Measurements from ENCODE around the gene COL28A1.

Gene COL28A1

DNA sequence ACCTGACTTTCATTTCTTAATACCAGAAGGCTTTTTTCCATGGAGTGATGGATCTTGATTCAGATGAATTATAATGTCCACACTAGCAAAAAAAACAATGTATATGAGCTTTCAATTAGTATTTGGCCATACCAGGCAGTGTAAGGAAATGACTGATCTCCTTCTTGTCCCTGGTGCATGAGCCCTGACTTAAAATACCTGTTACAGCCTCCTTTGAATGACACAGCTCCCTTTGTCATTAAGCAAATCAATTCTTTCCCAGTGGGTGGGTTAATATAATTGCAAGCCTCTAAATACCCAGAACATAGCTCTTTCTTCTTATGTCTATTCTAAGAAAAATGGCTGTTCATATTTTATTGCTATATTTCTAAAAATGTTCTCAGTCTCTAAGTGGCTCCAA, 188.6 kb downstream of the COL28A1 start:
- TF ChIP-seq, protein P1, sequence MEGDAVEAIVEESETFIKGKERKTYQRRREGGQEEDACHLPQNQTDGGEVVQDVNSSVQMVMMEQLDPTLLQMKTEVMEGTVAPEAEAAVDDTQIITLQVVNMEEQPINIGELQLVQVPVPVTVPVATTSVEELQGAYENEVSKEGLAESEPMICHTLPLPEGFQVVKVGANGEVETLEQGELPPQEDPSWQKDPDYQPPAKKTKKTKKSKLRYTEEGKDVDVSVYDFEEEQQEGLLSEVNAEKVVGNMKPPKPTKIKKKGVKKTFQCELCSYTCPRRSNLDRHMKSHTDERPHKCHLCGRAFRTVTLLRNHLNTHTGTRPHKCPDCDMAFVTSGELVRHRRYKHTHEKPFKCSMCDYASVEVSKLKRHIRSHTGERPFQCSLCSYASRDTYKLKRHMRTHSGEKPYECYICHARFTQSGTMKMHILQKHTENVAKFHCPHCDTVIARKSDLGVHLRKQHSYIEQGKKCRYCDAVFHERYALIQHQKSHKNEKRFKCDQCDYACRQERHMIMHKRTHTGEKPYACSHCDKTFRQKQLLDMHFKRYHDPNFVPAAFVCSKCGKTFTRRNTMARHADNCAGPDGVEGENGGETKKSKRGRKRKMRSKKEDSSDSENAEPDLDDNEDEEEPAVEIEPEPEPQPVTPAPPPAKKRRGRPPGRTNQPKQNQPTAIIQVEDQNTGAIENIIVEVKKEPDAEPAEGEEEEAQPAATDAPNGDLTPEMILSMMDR (IDR thresholded peaks at IDR 0.05; ENCODE audit: control extremely low read depth, extremely low read depth, low read depth, missing control alignments), result no peak
- ChIA-PET POLR2A (no interaction called here), CTCF (interaction anchor here (0.9 to 1.5 kb wide), 3 partner anchors 16 to 34 kb away, joined by 3 read pairs; no protein-coding TSS in a partner anchor)
- no peak for DNase-seq (ENCODE audit: extremely low spot score)

DNA sequence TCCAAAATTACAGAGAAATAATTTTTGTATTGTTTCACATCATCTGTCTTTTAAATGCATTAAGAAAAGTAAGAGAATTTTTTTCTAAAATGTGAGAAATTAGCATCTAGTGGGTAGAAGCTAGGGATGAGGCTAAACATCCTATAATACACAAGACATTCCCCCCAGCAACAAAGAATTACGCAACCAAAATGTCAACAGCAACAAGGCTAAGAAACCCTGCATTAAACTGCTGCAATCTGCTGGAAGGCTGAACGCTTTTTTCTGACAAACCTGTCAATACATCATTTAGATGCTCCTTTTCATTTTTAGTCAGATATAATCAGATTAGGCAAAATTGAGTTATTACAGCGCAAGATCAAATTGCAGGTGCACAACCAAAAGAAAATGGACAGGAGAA, 191.1 kb downstream of the COL28A1 start:
- TF ChIP-seq, protein P1 (IDR thresholded peaks at IDR 0.05; ENCODE audit: control extremely low read depth, extremely low read depth, low read depth, missing control alignments), result no peak
- DNase-seq (ENCODE audit: extremely low spot score), result no peak
- ChIA-PET CTCF (no interaction called here), POLR2A (no interaction called here)

DNA sequence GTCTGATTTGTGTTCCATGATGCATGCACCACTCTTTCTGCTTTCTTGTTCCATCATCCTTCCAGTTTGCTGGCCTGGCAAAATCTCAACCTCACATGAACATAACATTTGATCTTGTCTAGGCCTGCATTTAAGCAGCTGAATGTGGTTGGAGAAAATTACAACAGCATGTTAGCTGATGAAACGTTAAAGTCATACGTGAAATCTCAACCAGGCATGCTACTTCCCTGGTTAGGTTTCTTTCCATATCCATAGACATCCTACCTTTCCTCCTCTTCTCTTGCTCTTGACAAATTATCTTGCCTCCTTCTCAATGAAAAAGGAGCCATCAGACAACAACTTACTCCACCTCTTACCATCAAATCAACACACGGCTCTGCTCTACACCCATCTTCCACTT, 199.8 kb downstream of the COL28A1 start:
- CTCF ChIA-PET, result interaction anchor here (1.5 kb wide), 1 partner anchor 16 kb away, joined by 4 read pairs; no protein-coding TSS in a partner anchor
- DNase-seq (ENCODE audit: extremely low spot score), result no peak
- TF ChIP-seq, protein P1 (IDR thresholded peaks at IDR 0.05; ENCODE audit: control extremely low read depth, extremely low read depth, low read depth, missing control alignments), result no peak
- POLR2A ChIA-PET, result no interaction called here

DNA sequence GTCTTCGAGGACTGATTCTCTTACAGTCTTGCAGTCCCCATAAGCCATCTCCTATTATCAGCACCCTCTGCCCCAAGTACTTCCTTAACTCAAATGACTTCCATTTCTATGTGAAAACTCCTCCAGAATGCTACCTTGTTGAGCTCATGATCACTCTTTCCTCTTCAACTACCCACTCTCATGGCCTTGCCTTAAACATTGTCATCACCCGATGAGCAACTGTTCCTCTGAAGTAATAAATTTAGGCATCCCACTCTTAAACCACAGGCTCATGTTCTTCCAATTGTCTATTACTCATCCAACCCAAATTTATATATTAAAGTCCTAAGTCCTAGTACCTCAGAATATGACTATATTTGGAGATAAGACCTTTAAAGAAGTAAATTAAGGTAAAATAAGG, 200.5 kb downstream of the COL28A1 start:
- TF ChIP-seq, protein P1 (IDR thresholded peaks at IDR 0.05; ENCODE audit: control extremely low read depth, extremely low read depth, low read depth, missing control alignments), result no peak
- ChIA-PET POLR2A (no interaction called here), CTCF (no interaction called here)
- DNase-seq (ENCODE audit: extremely low spot score), result no peak

DNA sequence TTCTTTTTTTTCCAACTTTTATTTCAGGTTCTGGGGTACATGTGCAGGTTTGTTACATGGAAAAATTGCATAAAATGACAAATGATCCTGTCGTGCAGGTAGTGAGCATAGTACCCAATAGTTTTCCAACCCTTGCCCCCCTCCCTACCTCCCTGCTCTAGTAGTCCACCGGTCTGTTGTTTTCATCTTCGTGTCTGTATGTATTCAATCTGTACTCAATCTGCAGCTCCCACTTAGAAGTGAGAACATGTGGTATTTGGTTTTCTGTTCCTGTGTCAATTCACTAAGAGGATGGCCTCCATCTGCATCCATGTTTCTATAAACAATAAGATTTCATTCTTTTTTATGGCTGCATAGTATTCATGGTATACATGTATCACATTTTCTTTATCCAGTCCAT, 202.1 kb downstream of the COL28A1 start:
- ChIA-PET CTCF (no interaction called here), POLR2A (no interaction called here)
- DNase-seq (ENCODE audit: extremely low spot score), result no peak
- TF ChIP-seq, protein P1 (IDR thresholded peaks at IDR 0.05; ENCODE audit: control extremely low read depth, extremely low read depth, low read depth, missing control alignments), result no peak

DNA sequence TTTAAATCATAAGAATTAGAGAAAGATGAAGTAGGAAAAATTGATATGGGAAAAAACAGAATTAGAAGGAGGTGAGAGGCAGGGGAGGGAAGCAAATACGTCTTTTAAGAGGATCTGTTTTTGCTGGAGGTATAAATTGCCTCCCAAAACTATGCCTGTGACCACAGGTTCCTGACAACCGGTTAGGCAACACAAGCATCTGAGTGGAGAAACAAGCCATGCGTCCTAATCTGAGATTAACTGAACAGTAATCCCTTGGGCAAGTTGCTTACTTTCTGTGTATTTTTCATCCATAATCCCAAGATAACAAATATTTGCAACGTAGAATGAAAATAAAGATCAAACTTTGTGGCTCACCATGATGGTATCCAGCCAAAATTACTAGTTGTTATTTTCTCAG, 204.2 kb downstream of the COL28A1 start:
- POLR2A ChIA-PET, result no interaction called here
- TF ChIP-seq, protein P1 (IDR thresholded peaks at IDR 0.05; ENCODE audit: control extremely low read depth, extremely low read depth, low read depth, missing control alignments), result no peak
- DNase-seq (ENCODE audit: extremely low spot score), result no peak
- CTCF ChIA-PET, result no interaction called here

DNA sequence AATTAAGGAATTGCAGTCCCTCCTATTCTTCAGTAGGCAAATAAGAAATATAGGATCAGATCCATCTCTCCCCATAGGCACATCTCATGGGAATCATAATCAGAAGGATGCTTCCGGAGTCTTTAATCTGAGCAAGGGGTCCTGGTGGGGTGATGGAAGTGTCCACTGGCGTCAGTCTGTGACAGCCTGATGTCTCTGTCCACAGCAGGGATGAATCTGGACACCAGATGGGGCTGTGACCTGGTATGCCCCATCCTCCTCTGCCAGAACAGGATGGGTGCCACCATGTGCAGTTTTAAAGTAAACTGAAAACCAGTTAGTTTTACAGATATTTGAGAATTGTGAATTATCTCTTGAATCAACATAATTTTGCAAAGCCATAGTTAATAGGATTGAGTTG, 204.7 kb downstream of the COL28A1 start:
- ChIA-PET CTCF (interaction anchor here (1.0 kb wide), 1 partner anchor 15 kb away, joined by 3 read pairs; no protein-coding TSS in a partner anchor), POLR2A (no interaction called here)
- TF ChIP-seq, protein P1 (IDR thresholded peaks at IDR 0.05; ENCODE audit: control extremely low read depth, extremely low read depth, low read depth, missing control alignments), result no peak
- no peak for DNase-seq (ENCODE audit: extremely low spot score)

Data from GM10248 (cell line).